Thyroid gland (tissue), 4 donors: ENCODE results near the gene PDCD4.

Source experiments
- POLR2A ChIP-seq, 2 donors: fragments of 450-650 bp; IDR thresholded peaks; one replicate each; pipeline ENCODE4 v1.6.1; 2017; ENCODE audit warnings: antibody characterized with exemption in 2 of 2, mild to moderate bottlenecking in 2 of 2, moderate library complexity in 1 of 2
- TF ChIP-seq, protein P1 (sequence below), 6 experiments: fragments of 200-600 bp in 3 of 6; fragments of 450-650 bp in 3 of 6; sonication (generic) in 3 of 6; IDR thresholded peaks; one replicate each; pipeline ENCODE4 v1.5.1; 2016 to 2019; ENCODE audit warnings: antibody characterized with exemption in 6 of 6, mild to moderate bottlenecking in 2 of 6, inconsistent platforms in 1 of 6, moderate library complexity in 1 of 6

- TF ChIP-seq POLR2A (IDR thresholded peaks at IDR 0.05): no peak
- TF ChIP-seq, protein P1, sequence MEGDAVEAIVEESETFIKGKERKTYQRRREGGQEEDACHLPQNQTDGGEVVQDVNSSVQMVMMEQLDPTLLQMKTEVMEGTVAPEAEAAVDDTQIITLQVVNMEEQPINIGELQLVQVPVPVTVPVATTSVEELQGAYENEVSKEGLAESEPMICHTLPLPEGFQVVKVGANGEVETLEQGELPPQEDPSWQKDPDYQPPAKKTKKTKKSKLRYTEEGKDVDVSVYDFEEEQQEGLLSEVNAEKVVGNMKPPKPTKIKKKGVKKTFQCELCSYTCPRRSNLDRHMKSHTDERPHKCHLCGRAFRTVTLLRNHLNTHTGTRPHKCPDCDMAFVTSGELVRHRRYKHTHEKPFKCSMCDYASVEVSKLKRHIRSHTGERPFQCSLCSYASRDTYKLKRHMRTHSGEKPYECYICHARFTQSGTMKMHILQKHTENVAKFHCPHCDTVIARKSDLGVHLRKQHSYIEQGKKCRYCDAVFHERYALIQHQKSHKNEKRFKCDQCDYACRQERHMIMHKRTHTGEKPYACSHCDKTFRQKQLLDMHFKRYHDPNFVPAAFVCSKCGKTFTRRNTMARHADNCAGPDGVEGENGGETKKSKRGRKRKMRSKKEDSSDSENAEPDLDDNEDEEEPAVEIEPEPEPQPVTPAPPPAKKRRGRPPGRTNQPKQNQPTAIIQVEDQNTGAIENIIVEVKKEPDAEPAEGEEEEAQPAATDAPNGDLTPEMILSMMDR (IDR thresholded peaks at IDR 0.05): no peak
These were observed 40.6 kb downstream of the PDCD4 start for GRCh38 chr10:110912374-110912773.
